ENCODE measurements around the gene CRIM1. TPM values are rescaled to one million over a fixed set of nuclear protein-coding genes. Genes with fewer than 3 reads are reported as not detected.

The CRIM1 gene
- total RNA-seq, 1 experiment from 2014 or later = 24.1 TPM

DNA sequence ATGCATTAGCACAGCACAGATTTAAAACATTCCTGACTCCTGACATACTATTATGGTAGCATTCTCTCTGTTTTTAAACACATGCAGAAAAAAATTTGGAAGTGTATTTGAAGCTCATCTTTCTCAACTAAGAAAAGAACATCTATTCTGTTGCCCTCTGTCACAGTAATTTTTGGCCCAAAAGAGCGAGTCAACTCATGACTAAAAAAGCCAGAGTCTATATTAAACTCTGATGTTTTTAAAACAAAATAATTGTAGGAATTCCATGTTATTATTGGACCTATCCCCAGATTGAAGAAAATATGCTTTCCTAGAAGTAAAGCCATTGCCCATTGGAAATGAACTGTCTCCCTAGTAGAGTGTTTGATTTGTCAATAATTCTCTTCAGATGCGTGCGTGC is 96.7 kb downstream of the CRIM1 start (continued):
- TF ChIP-seq EMX1 (CRISPR knock-in tag; IDR thresholded peaks at IDR 0.05) = no peak
- TF ChIP-seq, protein P1, sequence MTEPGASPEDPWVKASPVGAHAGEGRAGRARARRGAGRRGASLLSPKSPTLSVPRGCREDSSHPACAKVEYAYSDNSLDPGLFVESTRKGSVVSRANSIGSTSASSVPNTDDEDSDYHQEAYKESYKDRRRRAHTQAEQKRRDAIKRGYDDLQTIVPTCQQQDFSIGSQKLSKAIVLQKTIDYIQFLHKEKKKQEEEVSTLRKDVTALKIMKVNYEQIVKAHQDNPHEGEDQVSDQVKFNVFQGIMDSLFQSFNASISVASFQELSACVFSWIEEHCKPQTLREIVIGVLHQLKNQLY (CRISPR knock-in tag; IDR thresholded peaks at IDR 0.05) = no peak
- TF ChIP-seq TCF7 (CRISPR knock-in tag; IDR thresholded peaks at IDR 0.05; ENCODE audit: low read depth) = no peak
- no peak for TF ChIP-seq NFE2L1 (CRISPR knock-in tag; IDR thresholded peaks at IDR 0.05)

DNA sequence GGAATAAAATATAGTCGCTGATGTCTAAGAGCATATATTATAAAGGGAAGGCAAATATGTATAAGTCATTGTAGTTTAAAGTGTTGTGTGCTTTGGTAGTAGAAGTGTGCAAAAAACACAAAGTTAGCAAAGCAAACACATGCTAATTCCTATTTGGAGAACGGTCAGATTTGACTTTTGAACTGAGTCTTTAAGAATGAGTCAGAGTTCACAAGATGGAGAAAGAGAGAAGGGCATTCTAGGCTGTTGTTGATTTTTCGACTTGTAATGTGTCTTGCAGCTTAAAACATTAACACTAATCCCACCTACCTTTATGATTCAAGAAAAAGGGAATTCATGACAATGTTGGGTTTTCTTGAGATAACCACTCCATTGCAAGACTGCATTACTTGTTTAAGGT is 98.1 kb downstream of the CRIM1 start:
- CTCF ChIA-PET = no interaction called here
- Mint-ChIP-seq H3K9me3 (no peaks in the 10 kb centered on the region), H3K4me1 (peaks cover 4% of the 10 kb centered on the region), H3K27me3 (ENCODE audit: low read depth) (no peaks in the 10 kb centered on the region), H3K27ac (peak overlapping the region; percentile 47; the same call in 1 of the 2 replicates), H3K4me3 (no peak overlapping the region), H3K36me3 (peaks cover 8% of the 10 kb centered on the region)
- no peak for ATAC-seq
- POLR2A ChIA-PET = no interaction called here
- TF ChIP-seq ELF4 (CRISPR knock-in tag; IDR thresholded peaks at IDR 0.05; ENCODE audit: low read depth) = no peak
- no peak for TF ChIP-seq NR3C1 (CRISPR knock-in tag; conservative IDR thresholded peaks at IDR 0.05; ENCODE audit: low read depth)
- no peak for TF ChIP-seq NFATC4 (CRISPR knock-in tag; IDR thresholded peaks at IDR 0.05)
- TF ChIP-seq, protein P2, sequence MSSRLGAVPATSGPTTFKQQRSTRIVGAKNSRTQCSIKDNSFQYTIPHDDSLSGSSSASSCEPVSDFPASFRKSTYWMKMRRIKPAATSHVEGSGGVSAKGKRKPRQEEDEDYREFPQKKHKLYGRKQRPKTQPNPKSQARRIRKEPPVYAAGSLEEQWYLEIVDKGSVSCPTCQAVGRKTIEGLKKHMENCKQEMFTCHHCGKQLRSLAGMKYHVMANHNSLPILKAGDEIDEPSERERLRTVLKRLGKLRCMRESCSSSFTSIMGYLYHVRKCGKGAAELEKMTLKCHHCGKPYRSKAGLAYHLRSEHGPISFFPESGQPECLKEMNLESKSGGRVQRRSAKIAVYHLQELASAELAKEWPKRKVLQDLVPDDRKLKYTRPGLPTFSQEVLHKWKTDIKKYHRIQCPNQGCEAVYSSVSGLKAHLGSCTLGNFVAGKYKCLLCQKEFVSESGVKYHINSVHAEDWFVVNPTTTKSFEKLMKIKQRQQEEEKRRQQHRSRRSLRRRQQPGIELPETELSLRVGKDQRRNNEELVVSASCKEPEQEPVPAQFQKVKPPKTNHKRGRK (CRISPR knock-in tag; IDR thresholded peaks at IDR 0.05; ENCODE audit: borderline replicate concordance) = no peak
- DNase-seq (ENCODE audit: low spot score) = no peak

DNA sequence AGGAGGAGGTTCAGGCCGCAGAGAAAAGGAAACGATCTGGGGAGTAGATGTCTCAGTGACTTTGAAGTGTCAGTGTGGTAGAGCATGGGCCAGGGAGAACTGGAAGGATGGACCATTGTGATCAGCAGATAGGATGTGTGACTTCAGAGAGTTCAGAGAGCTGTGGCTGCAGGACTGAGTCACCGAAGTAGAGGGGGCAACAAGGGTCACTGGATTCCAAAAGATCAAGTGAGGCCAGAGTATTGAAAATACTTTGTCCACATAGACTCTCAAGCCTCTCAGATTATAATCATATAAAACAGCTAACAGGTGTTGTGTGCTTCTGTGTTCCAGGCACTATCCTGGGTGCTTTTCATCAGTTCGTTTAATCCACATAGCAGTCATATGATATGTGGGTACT is 99.4 kb downstream of the CRIM1 start:
- peaks cover 4% of the 10 kb centered on the region for H3K4me1 Mint-ChIP-seq
- peaks cover 8% of the 10 kb centered on the region for H3K36me3 Mint-ChIP-seq
- no peak for TF ChIP-seq TEAD4 (CRISPR knock-in tag; IDR thresholded peaks at IDR 0.05)
- TF ChIP-seq ZNF423 (CRISPR knock-in tag; IDR thresholded peaks at IDR 0.05) = no peak
- no peak for TF ChIP-seq CBFB (CRISPR knock-in tag; IDR thresholded peaks at IDR 0.05; ENCODE audit: low read depth)
- TF ChIP-seq NR3C1 (CRISPR knock-in tag; conservative IDR thresholded peaks at IDR 0.05; ENCODE audit: low read depth) = no peak
- TF ChIP-seq ZNF121 (CRISPR knock-in tag; IDR thresholded peaks at IDR 0.05) = no peak
- TF ChIP-seq, protein P3, sequence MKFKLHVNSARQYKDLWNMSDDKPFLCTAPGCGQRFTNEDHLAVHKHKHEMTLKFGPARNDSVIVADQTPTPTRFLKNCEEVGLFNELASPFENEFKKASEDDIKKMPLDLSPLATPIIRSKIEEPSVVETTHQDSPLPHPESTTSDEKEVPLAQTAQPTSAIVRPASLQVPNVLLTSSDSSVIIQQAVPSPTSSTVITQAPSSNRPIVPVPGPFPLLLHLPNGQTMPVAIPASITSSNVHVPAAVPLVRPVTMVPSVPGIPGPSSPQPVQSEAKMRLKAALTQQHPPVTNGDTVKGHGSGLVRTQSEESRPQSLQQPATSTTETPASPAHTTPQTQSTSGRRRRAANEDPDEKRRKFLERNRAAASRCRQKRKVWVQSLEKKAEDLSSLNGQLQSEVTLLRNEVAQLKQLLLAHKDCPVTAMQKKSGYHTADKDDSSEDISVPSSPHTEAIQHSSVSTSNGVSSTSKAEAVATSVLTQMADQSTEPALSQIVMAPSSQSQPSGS (CRISPR knock-in tag; IDR thresholded peaks at IDR 0.05; ENCODE audit: borderline replicate concordance, low read depth) = no peak
- TF ChIP-seq MXD4 (CRISPR knock-in tag; IDR thresholded peaks at IDR 0.05; ENCODE audit: borderline replicate concordance) = no peak
- no peak for TF ChIP-seq NFYB (CRISPR knock-in tag; conservative IDR thresholded peaks at IDR 0.05; ENCODE audit: low read depth)
- TF ChIP-seq GABPB1 (CRISPR knock-in tag; IDR thresholded peaks at IDR 0.05) = no peak
- TF ChIP-seq ZNF232 (CRISPR knock-in tag; IDR thresholded peaks at IDR 0.05) = no peak
- TF ChIP-seq, protein P4, sequence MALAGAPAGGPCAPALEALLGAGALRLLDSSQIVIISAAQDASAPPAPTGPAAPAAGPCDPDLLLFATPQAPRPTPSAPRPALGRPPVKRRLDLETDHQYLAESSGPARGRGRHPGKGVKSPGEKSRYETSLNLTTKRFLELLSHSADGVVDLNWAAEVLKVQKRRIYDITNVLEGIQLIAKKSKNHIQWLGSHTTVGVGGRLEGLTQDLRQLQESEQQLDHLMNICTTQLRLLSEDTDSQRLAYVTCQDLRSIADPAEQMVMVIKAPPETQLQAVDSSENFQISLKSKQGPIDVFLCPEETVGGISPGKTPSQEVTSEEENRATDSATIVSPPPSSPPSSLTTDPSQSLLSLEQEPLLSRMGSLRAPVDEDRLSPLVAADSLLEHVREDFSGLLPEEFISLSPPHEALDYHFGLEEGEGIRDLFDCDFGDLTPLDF (CRISPR knock-in tag; IDR thresholded peaks at IDR 0.05) = no peak
- TF ChIP-seq ZNF219 (CRISPR knock-in tag; IDR thresholded peaks at IDR 0.05; ENCODE audit: borderline replicate concordance) = no peak
- no peak for TF ChIP-seq E2F5 (CRISPR knock-in tag; IDR thresholded peaks at IDR 0.05)
- TF ChIP-seq ERG (CRISPR knock-in tag; IDR thresholded peaks at IDR 0.05) = no peak
- TF ChIP-seq GRHL2 (CRISPR knock-in tag; IDR thresholded peaks at IDR 0.05; ENCODE audit: insufficient replicate concordance, severe bottlenecking) = no peak
- no peak for TF ChIP-seq ZNF281 (CRISPR knock-in tag; IDR thresholded peaks at IDR 0.05)
- no peak for TF ChIP-seq MAX (CRISPR knock-in tag; IDR thresholded peaks at IDR 0.05)
- ChIA-PET CTCF (no interaction called here), POLR2A (no interaction called here)
- DNase-seq (ENCODE audit: low spot score) (no peak), ATAC-seq (no peak)
- no peak overlapping the region for H3K27ac Mint-ChIP-seq
- H3K4me3 Mint-ChIP-seq = no peak overlapping the region
- H3K9me3 Mint-ChIP-seq = no peaks in the 10 kb centered on the region
- no peaks in the 10 kb centered on the region for H3K27me3 Mint-ChIP-seq (ENCODE audit: low read depth)
